OCI-LY7 (cell line): Measurements from ENCODE around the gene SUPT4H1. TPM values are rescaled to one million over a fixed set of nuclear protein-coding genes. Genes with fewer than 3 reads are reported as not detected.

ENCODE experiments used
- BruUV-seq: library from RNA; stranded (reverse); fragments of 400-500 nt; replicated peaks from 2 replicates; lab custom pipeline; 2021; lab: Mats Ljungman, UMichigan
- CTCF ChIA-PET: fragments of 300-600 bp; sonication (Branson Sonifier 250); formaldehyde crosslinking; loops from one replicate; lab custom pipeline; 2022; ENCODE audit warnings: antibody characterized with exemption; ENCODE audit not compliant: unreplicated experiment; lab: Charles Lee
- POLR2A ChIA-PET: fragments of 300-600 bp; sonication (Branson Sonifier 250); formaldehyde crosslinking; loops from one replicate; lab custom pipeline; 2022; ENCODE audit warnings: antibody characterized with exemption; lab: Charles Lee
- DNase-seq: peaks from one replicate; pipeline ENCODE4 v3.0.0-alpha.2; 2015; ENCODE audit warnings: low spot score
- H2AFZ ChIP-seq: fragments of 200-600 bp; sonication (generic), shearing (Covaris generic); 2 replicates; pipeline ENCODE4 v1.6.1; 2014; ENCODE audit warnings: mild to moderate bottlenecking, antibody characterized with exemption, low read length, moderate library complexity
- H3K27ac ChIP-seq: fragments of 200-600 bp; sonication (generic); 2 replicates; pipeline ENCODE4 v1.5.1; 2014; ENCODE audit warnings: mixed run types, low read depth, mild to moderate bottlenecking, moderate library complexity, low read length, inconsistent platforms; ENCODE audit not compliant: poor library complexity, severe bottlenecking
- H3K36me3 ChIP-seq: fragments of 200-600 bp; sonication (generic); 2 replicates; pipeline ENCODE4 v1.6.1; 2014; ENCODE audit warnings: mild to moderate bottlenecking, antibody characterized with exemption, low read length, moderate library complexity, mixed read lengths; ENCODE audit not compliant: insufficient read depth
- H3K4me1 ChIP-seq: fragments of 200-600 bp; sonication (generic); 2 replicates; pipeline ENCODE4 v1.5.1; 2014; ENCODE audit warnings: mild to moderate bottlenecking, low read length; ENCODE audit not compliant: insufficient read depth, poor library complexity, severe bottlenecking
- H3K4me2 ChIP-seq: fragments of 200-600 bp; sonication (generic); 2 replicates; pipeline ENCODE4 v1.6.1; 2014; ENCODE audit warnings: mild to moderate bottlenecking, low read length
- H3K4me3 ChIP-seq: fragments of 200-600 bp; sonication (generic); 2 replicates; pipeline ENCODE4 v1.5.1; 2014; ENCODE audit warnings: mild to moderate bottlenecking, low read depth, low read length; ENCODE audit not compliant: poor library complexity, severe bottlenecking
- H3K79me2 ChIP-seq: fragments of 200-600 bp; sonication (generic); 2 replicates; pipeline ENCODE4 v1.6.1; 2016; ENCODE audit warnings: low read depth, mild to moderate bottlenecking, low read length, moderate library complexity, mixed read lengths; ENCODE audit not compliant: insufficient read depth
- H3K9me2 ChIP-seq: fragments of 200-600 bp; sonication (generic); 2 replicates; pipeline ENCODE4 v1.6.1; 2016; ENCODE audit warnings: mild to moderate bottlenecking, low read length, mixed read lengths; ENCODE audit not compliant: insufficient read depth
- H3K9me3 ChIP-seq: fragments of 200-600 bp; sonication (generic); 2 replicates; pipeline ENCODE4 v1.6.1; 2014; ENCODE audit warnings: mild to moderate bottlenecking, mixed run types, low read length, mixed read lengths
- H4K20me1 ChIP-seq: fragments of 200-600 bp; sonication (generic); 2 replicates; pipeline ENCODE4 v1.6.1; 2014; ENCODE audit warnings: mild to moderate bottlenecking, antibody characterized with exemption, low read length, moderate library complexity, mixed read lengths; ENCODE audit not compliant: insufficient read depth
- CTCF ChIP-seq: fragments of 200-600 bp; sonication (generic); conservative IDR thresholded peaks from 2 replicates; pipeline ENCODE4 v1.5.1; 2014; ENCODE audit warnings: mild to moderate bottlenecking, antibody characterized with exemption, low read length, moderate library complexity, mixed read lengths
- EZH2phosphoT487 ChIP-seq: fragments of 200-600 bp; sonication (generic); IDR thresholded peaks from 2 replicates; pipeline ENCODE4 v1.6.1; 2018; ENCODE audit warnings: low read depth, borderline replicate concordance, mild to moderate bottlenecking, mixed run types, antibody characterized with exemption, low read length, moderate library complexity, mixed read lengths
- intact Hi-C: fragments of 100-400 bp; cut with micrococcal nuclease; formaldehyde crosslinking; loops from one replicate; pipeline ENCODE4 v1.10.0; 2022; ENCODE audit not compliant: unreplicated experiment
- total RNA-seq, 2 experiments: library from RNA; depleted of rRNA in 1 of 2; stranded (reverse); fragments of >200 nt in 1 of 2; shearing (Covaris generic) in 1 of 2; gene quantifications; 2 replicates each; pipeline ENCODE4 v1.2.3, GENCODE V29; 2014 to 2022

Gene SUPT4H1
- total RNA-seq, 2 experiments from 2014 or later, result 56.5 to 65.5 TPM

- no peaks in the 10 kb centered on the region for H3K79me2 ChIP-seq
- H3K4me1 ChIP-seq, result peaks cover 45% of the 10 kb centered on the region
- H3K9me2 ChIP-seq, result no peaks in the 10 kb centered on the region
- intact Hi-C loops, result loop anchor here (5.0 kb wide), 1 partner anchor 52 kb away; the partner anchor contains the start of gene RNF43
- TF ChIP-seq EZH2phosphoT487 (no peak), CTCF (no peak)
- BruUV-seq, result no TSS peak
- H4K20me1 ChIP-seq, result no peaks in the 10 kb centered on the region
- no peaks in the 10 kb centered on the region for H3K36me3 ChIP-seq
- H2AFZ ChIP-seq, result no peak overlapping the region; the same call in 1 of the 2 replicates
- CTCF ChIA-PET, result interaction anchor here (0.6 kb wide), 1 partner anchor 52 kb away, joined by 3 read pairs; the partner anchor contains the start of gene RNF43
- no peaks in the 10 kb centered on the region for H3K9me3 ChIP-seq
- peak overlapping the region; percentile 36 for H3K27ac ChIP-seq
- H3K4me3 ChIP-seq, result no peak overlapping the region
- POLR2A ChIA-PET, result interaction anchor here (1.3 to 4.4 kb wide), 4 partner anchors 12 to 29 kb away, joined by 5 to 20 read pairs (median 8); no protein-coding TSS in a partner anchor
- no peak overlapping the region for H3K4me2 ChIP-seq
- no peak for DNase-seq
These were observed 13.4 kb upstream of the SUPT4H1 start for GRCh38 chr17:58365185-58365979.

GRCh38 chr17:58364270-58364942, 12.4 kb upstream of the SUPT4H1 start:
- Histone ChIP-seq H3K4me1 (peaks cover 41% of the 10 kb centered on the region), H3K4me2 (no peak overlapping the region), H3K79me2 (no peaks in the 10 kb centered on the region), H3K4me3 (no peak overlapping the region), H3K9me3 (no peaks in the 10 kb centered on the region), H3K9me2 (no peaks in the 10 kb centered on the region), H3K27ac (no peak overlapping the region), H4K20me1 (no peaks in the 10 kb centered on the region), H3K36me3 (no peaks in the 10 kb centered on the region), H2AFZ (no peak overlapping the region)
- POLR2A ChIA-PET, result interaction anchor here (1.0 to 2.4 kb wide), 4 partner anchors 12 to 31 kb away, joined by 3 to 15 read pairs (median 6); partner anchors contain the start of gene SUPT4H1
- CTCF ChIA-PET, result interaction anchor here (1.3 kb wide), 1 partner anchor 20 kb away, joined by 5 read pairs; no protein-coding TSS in a partner anchor
- DNase-seq, result no peak
- TF ChIP-seq CTCF (no peak), EZH2phosphoT487 (no peak)
- intact Hi-C loops, result no loop called here
- no TSS peak for BruUV-seq
